MM.1S (cell line): Measurements from ENCODE around the gene SAMD3.

Experiments used
- DNase-seq: peaks from one replicate; pipeline ENCODE4 v3.0.0-alpha.2; 2015
- H2AFZ ChIP-seq: fragments of 300-600 bp; sonication (generic); 2 replicates; pipeline ENCODE4 v1.6.0; 2016; ENCODE audit warnings: antibody characterized with exemption, low read length
- H3F3A ChIP-seq: fragments of 300-600 bp; sonication (generic); 2 replicates; pipeline ENCODE4 v1.6.1; 2016; ENCODE audit warnings: mild to moderate bottlenecking, antibody characterized with exemption, low read length, moderate library complexity, mixed read lengths; ENCODE audit not compliant: insufficient read depth
- H3K27ac ChIP-seq: fragments of 300-600 bp; sonication (generic); 2 replicates; pipeline ENCODE4 v1.5.1; 2016; ENCODE audit warnings: mild to moderate bottlenecking, low read length
- H3K27me3 ChIP-seq: fragments of 300-600 bp; sonication (generic); replicated peaks from 2 replicates; pipeline ENCODE4 v1.6.0; 2016; ENCODE audit warnings: low read length; ENCODE audit not compliant: insufficient read depth
- H3K36me3 ChIP-seq: fragments of 300-600 bp; sonication (generic); replicated peaks from 2 replicates; pipeline ENCODE4 v1.6.1; 2016; ENCODE audit warnings: mild to moderate bottlenecking, low read length, mixed read lengths; ENCODE audit not compliant: insufficient read depth
- H3K4me1 ChIP-seq: fragments of 300-600 bp; sonication (generic); 2 replicates; pipeline ENCODE4 v1.6.1; 2016; ENCODE audit warnings: low read length, mixed read lengths
- H3K4me2 ChIP-seq: fragments of 300-600 bp; sonication (generic); 2 replicates; pipeline ENCODE4 v1.6.0; 2016; ENCODE audit warnings: low read depth, low read length
- H3K4me3 ChIP-seq: fragments of 300-600 bp; sonication (generic); 2 replicates; pipeline ENCODE4 v1.5.1; 2016; ENCODE audit warnings: low read length, mixed read lengths
- H3K79me2 ChIP-seq: fragments of 300-600 bp; sonication (generic); 2 replicates; pipeline ENCODE4 v1.6.1; 2016; ENCODE audit warnings: mixed run types, low read length, mixed read lengths
- H3K9ac ChIP-seq: fragments of 300-600 bp; sonication (generic); 2 replicates; pipeline ENCODE4 v1.6.1; 2016; ENCODE audit warnings: low read length, mixed read lengths
- H3K9me2 ChIP-seq: fragments of 300-600 bp; sonication (generic); replicated peaks from 2 replicates; pipeline ENCODE4 v1.6.1; 2016; ENCODE audit warnings: mild to moderate bottlenecking, low read length, mixed read lengths; ENCODE audit not compliant: insufficient read depth
- H3K9me3 ChIP-seq: fragments of 300-600 bp; sonication (generic); replicated peaks from 2 replicates; pipeline ENCODE4 v1.6.1; 2016; ENCODE audit warnings: mild to moderate bottlenecking, low read length, mixed read lengths; ENCODE audit not compliant: insufficient read depth
- H4K20me1 ChIP-seq: fragments of 300-600 bp; sonication (generic); 2 replicates; pipeline ENCODE4 v1.6.1; 2016; ENCODE audit warnings: mild to moderate bottlenecking, low read length, moderate library complexity, mixed read lengths; ENCODE audit not compliant: insufficient read depth
- CTCF ChIP-seq: fragments of 300-600 bp; sonication (generic); IDR thresholded peaks from 2 replicates; pipeline ENCODE4 v1.5.1; 2016; ENCODE audit warnings: antibody characterized with exemption, low read length, mixed read lengths
- EZH2 ChIP-seq: fragments of 300-600 bp; sonication (generic); optimal IDR thresholded peaks from 2 replicates; pipeline ENCODE3; 2017; ENCODE audit warnings: low read depth, mild to moderate bottlenecking, antibody characterized with exemption, low read length, mixed read lengths
- EZH2phosphoT487 ChIP-seq: fragments of 300-600 bp; sonication (generic); IDR thresholded peaks from 2 replicates; pipeline ENCODE4 v1.6.1; 2018; ENCODE audit warnings: antibody characterized with exemption, low read length

SAMD3 gene

DNA sequence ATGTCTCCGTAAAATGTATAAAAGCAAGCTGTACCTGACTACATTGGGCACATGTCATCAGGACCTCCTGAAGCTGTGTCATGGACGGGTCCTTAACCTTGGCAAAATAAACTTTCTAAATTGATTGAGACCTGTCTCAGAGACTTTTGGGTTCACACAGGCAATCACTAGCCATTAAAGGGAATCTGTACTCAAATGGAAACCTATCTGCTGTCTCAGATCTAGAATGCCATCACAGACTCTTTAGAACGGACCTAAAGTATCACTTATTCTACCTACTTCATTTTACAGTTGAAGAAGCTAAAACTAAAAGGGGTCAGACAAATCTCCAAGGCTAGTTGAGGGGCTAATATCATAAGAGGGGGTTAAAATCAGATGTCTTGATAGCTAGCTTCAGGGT lies 11.1 kb downstream of the SAMD3 start:
- Histone ChIP-seq H3K27ac (no peak overlapping the region), H2AFZ (no peak overlapping the region), H3K4me2 (no peak overlapping the region), H3K4me1 (peaks cover 11% of the 10 kb centered on the region), H3K79me2 (no peaks in the 10 kb centered on the region), H3K36me3 (no peaks in the 10 kb centered on the region), H3K4me3 (no peak overlapping the region), H3K9me3 (no peaks in the 10 kb centered on the region), H4K20me1 (no peaks in the 10 kb centered on the region), H3F3A (no peaks in the 10 kb centered on the region), H3K9ac (no peak overlapping the region), H3K9me2 (no peaks in the 10 kb centered on the region), H3K27me3 (no peaks in the 10 kb centered on the region)
- TF ChIP-seq CTCF (no peak), EZH2 (no peak), EZH2phosphoT487 (no peak)
- DNase-seq = no peak

DNA sequence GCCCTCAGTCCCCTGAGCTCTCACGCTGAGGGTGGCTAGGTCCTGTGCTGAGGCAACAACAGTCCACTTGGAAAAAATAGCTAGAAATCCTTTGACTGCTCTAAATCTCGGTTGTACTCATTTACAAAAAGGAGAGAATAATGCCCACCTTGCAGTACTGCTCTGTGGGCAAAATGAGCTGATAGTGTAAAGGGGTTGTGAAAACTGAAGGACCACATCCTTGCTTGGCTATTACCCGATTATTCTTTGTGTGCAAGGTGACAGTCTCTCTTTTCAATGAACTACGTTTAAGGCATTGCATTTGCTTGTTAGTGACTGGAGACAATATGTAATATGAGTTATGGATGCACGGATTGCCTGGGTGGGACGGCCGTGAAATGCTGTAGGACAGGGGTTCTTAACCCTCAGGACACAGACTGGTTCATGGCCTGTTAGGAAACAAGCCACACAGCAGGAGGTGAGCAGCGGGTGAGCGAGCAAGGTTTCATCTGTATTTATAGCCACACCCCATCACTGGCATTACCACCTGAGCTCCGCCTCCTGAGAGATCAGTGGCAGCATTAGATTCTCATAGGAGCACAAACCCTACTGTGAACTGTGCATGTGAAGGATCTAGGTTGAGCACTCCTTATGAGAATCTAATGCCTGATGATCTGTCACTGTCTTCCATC lies 14.6 kb downstream of the SAMD3 start:
- no peak overlapping the region for H2AFZ ChIP-seq
- H3K9me2 ChIP-seq = no peaks in the 10 kb centered on the region
- no peak overlapping the region for H3K4me2 ChIP-seq
- no peaks in the 10 kb centered on the region for H4K20me1 ChIP-seq
- no peak for DNase-seq
- no peak overlapping the region for H3K27ac ChIP-seq
- peaks cover 17% of the 10 kb centered on the region for H3K4me1 ChIP-seq
- no peaks in the 10 kb centered on the region for H3K9me3 ChIP-seq
- H3K79me2 ChIP-seq = no peaks in the 10 kb centered on the region
- peaks cover 11% of the 10 kb centered on the region; the same call in 1 of the 2 replicates for H3F3A ChIP-seq
- no peaks in the 10 kb centered on the region for H3K27me3 ChIP-seq
- no peak overlapping the region for H3K4me3 ChIP-seq
- H3K9ac ChIP-seq = no peak overlapping the region
- TF ChIP-seq EZH2 (no peak), CTCF (no peak), EZH2phosphoT487 (no peak)
- H3K36me3 ChIP-seq = no peaks in the 10 kb centered on the region

- H3K4me2 ChIP-seq = no peak overlapping the region
These were observed 16.3 kb downstream of the SAMD3 start for GRCh38 chr6:130206479-130206878.

More at GRCh38 chr6:130206479-130206878, 16.3 kb downstream of the SAMD3 start:
- Histone ChIP-seq H3K27me3 (no peaks in the 10 kb centered on the region), H3K9me3 (no peaks in the 10 kb centered on the region), H3K79me2 (no peaks in the 10 kb centered on the region), H3K36me3 (no peaks in the 10 kb centered on the region), H3K4me1 (peaks cover 25% of the 10 kb centered on the region), H3K9ac (no peak overlapping the region), H3K4me3 (no peak overlapping the region), H3K9me2 (no peaks in the 10 kb centered on the region), H3F3A (peaks cover 11% of the 10 kb centered on the region; the same call in 1 of the 2 replicates), H2AFZ (no peak overlapping the region), H3K27ac (no peak overlapping the region), H4K20me1 (no peaks in the 10 kb centered on the region)
- no peak for DNase-seq
- TF ChIP-seq CTCF (no peak), EZH2phosphoT487 (no peak), EZH2 (no peak)
